ENCODE data around the gene TMEM248. TPM values are rescaled to one million over a fixed set of nuclear protein-coding genes. Genes with fewer than 3 reads are reported as not detected.
"Not testable (repeated sequence)": the region's sequence is repeated elsewhere in the genome, so short reads cannot be mapped to it uniquely, and the experiment has no call there.

TMEM248 gene
- total and polyA plus RNA-seq, 2 of the 8 experiments (the other 6 are each of a cell fraction or from before 2014, with no cell fraction given): 63.6 to 126 TPM

DNA sequence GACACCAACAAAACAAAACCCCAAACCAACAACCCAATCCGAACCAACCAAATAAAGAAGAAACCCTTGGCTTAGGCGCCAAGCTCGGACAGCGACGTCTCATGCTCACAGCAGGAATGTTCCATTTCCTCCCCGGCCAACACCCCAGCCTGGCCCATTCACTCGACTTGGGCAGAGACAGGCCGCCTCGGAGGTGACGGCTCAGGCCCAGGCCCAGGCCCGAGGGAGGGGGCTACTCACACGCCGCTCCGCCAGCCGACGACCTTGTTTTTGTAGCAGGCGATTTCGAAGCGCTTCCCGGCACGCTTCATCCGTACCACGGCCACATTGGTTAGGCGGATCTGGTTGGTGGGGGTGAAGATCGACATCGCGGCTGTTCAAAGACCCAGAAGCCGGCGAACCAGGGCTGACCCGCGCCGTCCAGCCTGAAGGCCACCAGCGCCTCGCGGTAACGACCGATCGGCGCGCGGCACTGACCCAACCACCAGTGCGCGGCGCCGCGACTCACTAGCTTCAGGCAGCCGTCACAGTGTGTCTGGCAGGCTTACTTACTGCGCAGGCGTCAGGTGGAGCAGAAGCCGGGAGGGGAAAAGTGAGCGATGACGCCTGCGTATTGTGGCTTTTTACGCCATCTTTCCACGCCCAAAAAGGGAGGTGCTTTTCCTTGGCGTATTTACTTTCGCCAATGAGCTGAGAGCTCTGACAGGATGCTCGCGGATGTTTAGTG lies 74.2 kb downstream of the TMEM248 start, which contains the start of gene SBDS:
SBDS (minus strand) TSS at position 537 of the 727 bp plus-strand sequence; CDS start at position 368, 169 bp downstream.
- not testable (repeated sequence) for H3K23ac ChIP-seq (ENCODE audit: insufficient read length); H3K23me2 ChIP-seq (ENCODE audit: low read depth, low read length); H3K79me1 ChIP-seq (ENCODE audit: low read depth, low read length); H2BK12ac ChIP-seq (ENCODE audit: low read depth, low read length); H3K14ac ChIP-seq (ENCODE audit: insufficient read length); H2BK20ac ChIP-seq (ENCODE audit: low read length); H4K91ac ChIP-seq (replicated peaks; ENCODE audit: insufficient read length, low read length); H3K79me2 ChIP-seq (ENCODE audit: control insufficient read depth in 1 of 2, insufficient read depth in 2 of 2, low read length in 2 of 2); H3K18ac ChIP-seq (ENCODE audit: extremely low read depth, low read length); H3K9me3 ChIP-seq (ENCODE audit: insufficient read depth in 2 of 2, low read depth in 1 of 2, low read length in 1 of 2); H4K5ac ChIP-seq (ENCODE audit: insufficient read length, low read depth, low read length); H4K20me1 ChIP-seq (replicated peaks in 1 of 2; ENCODE audit: control insufficient read depth in 1 of 2, insufficient read depth in 2 of 2, low read length in 2 of 2); H3K27me3 ChIP-seq (replicated peaks in 1 of 4; ENCODE audit: control insufficient read depth in 3 of 4, extremely low read depth in 1 of 4, insufficient read depth in 3 of 4, low read length in 3 of 4); H2BK5ac ChIP-seq (ENCODE audit: low read depth, low read length); H3K4ac ChIP-seq (replicated peaks; ENCODE audit: insufficient read length, low read depth, low read length); H2AK5ac ChIP-seq (ENCODE audit: low read depth, low read length); H3K4me1 ChIP-seq (replicated peaks in 1 of 4; ENCODE audit: control insufficient read depth in 3 of 4, insufficient read depth in 4 of 4, low read length in 3 of 4); H2BK15ac ChIP-seq (ENCODE audit: low read length); H2BK120ac ChIP-seq (replicated peaks; ENCODE audit: low read depth, low read length); H4K8ac ChIP-seq (ENCODE audit: extremely low read depth, insufficient read depth, low read length); H3K56ac ChIP-seq (replicated peaks; ENCODE audit: insufficient read length, low read depth, low read length); H2AFZ ChIP-seq (ENCODE audit: low read length)
- Histone ChIP-seq H3K9ac (replicated peaks in 1 of 4; ENCODE audit: extremely low read depth in 1 of 4, low read depth in 3 of 4, low read length in 3 of 4) (peak within 1 kb of the TSS in 3 of 4 experiments; percentile 85 to 92 (median 88); a peak in 6 of 7 replicates), H3K4me2 (ENCODE audit: insufficient read depth in 1 of 2, low read depth in 2 of 2, low read length in 2 of 2) (peak within 1 kb of the TSS; percentile 57 to 60), H3K27ac (ENCODE audit: low read depth, low read length) (peak within 1 kb of the TSS; percentile 62), H3K4me3 (ENCODE audit: extremely low read depth in 1 of 4, insufficient read depth in 2 of 4, low read depth in 3 of 4, low read length in 4 of 4) (peak within 1 kb of the TSS; percentile 64 to 84 (median 68)), H3K36me3 (ENCODE audit: control insufficient read depth in 2 of 4, insufficient read depth in 4 of 4, low read length in 3 of 4) (peaks cover 0 to 16% (median 4%) of the 10 kb centered on the region in 4 experiments; a peak in 3 of 8 replicates)
- POLR2A ChIA-PET (ENCODE audit: partially characterized antibody): interaction anchor here (0.9 to 2.6 kb wide), 4 partner anchors 8 to 307 kb away, joined by 3 to 9 read pairs (median 4); no protein-coding TSS in a partner anchor
- FAIRE-seq (peak; percentile 92), DNase-seq (ENCODE audit: low read depth in 1 of 2, low spot score in 2 of 2) (peak; percentile 85 to 91)
- 2% methylated on average over 53 of the region's 59 CpGs; no CpG with 5 or more reads in 1 of the 2 experiments for WGBS, 2 experiments (ENCODE audit: extremely low coverage in 1 of 2, insufficient coverage in 1 of 2, insufficient read length in 1 of 2, insufficient replicate concordance in 2 of 2, low coverage in 1 of 2, low lambda C conversion rate in 2 of 2, missing lambda C conversion rate in 1 of 2)
- CTCF ChIA-PET (ENCODE audit: partially characterized antibody): interaction anchor here (0.7 to 1.1 kb wide), 2 partner anchors 18 to 77 kb away, joined by 3 read pairs; no protein-coding TSS in a partner anchor
- TF ChIP-seq POLR2A (IDR thresholded peaks at IDR 0.05; ENCODE audit: control extremely low read depth in 1 of 2, low read depth in 2 of 2, low read length in 2 of 2) (peak; percentile 53 to 79), RBBP5 (IDR thresholded peaks at IDR 0.05; ENCODE audit: borderline replicate concordance, low read depth, low read length) (peak; percentile 27; the same call in 1 of the 2 replicates), NRF1 (IDR thresholded peaks at IDR 0.05; ENCODE audit: low read depth, low read length) (peak; percentile 76), TAF1 (IDR thresholded peaks at IDR 0.05; ENCODE audit: low read depth, low read length) (peak; percentile 85), SIN3A (conservative IDR thresholded peaks at IDR 0.05 in 1 of 2, IDR thresholded peaks at IDR 0.05 in 1 of 2; ENCODE audit: low read depth in 1 of 2, low read length in 2 of 2) (peak; percentile 22 to 70; a peak in 2 of 4 replicates), CREB1 (IDR thresholded peaks at IDR 0.05) (peak; percentile 88), ASH2L (IDR thresholded peaks at IDR 0.05; ENCODE audit: low read length) (peak; percentile 70), YY1 (IDR thresholded peaks at IDR 0.05; ENCODE audit: low read depth, low read length) (peak; percentile 67; the same call in 1 of the 2 replicates), SP1 (IDR thresholded peaks at IDR 0.05; ENCODE audit: low read depth, low read length) (peak; percentile 69; the same call in 1 of the 2 replicates), GABPA (IDR thresholded peaks at IDR 0.05; ENCODE audit: borderline replicate concordance, insufficient read depth, low read length) (peak; percentile 75; the same call in 1 of the 2 replicates), PHF8 (conservative IDR thresholded peaks at IDR 0.05; ENCODE audit: low read depth, low read length) (0 out of 2 replicates have a peak, but pooled peaks have one; percentile 50)
- TF ChIP-seq, protein P1, sequence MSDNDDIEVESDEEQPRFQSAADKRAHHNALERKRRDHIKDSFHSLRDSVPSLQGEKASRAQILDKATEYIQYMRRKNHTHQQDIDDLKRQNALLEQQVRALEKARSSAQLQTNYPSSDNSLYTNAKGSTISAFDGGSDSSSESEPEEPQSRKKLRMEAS (IDR thresholded peaks at IDR 0.05): 0 out of 2 replicates have a peak, but pooled peaks have one; percentile 38

Measured in H1 (cell line).